GM21447 (cell line): ENCODE results near the gene POLR2C.
"Not testable (repeated sequence)": the region's sequence is repeated elsewhere in the genome, so short reads cannot be mapped to it uniquely, and the experiment has no call there.

Source experiments
- ATAC-seq: cut with Tn5 transposase; IDR thresholded peaks from one replicate; pipeline ENCODE4 v1.9.1; 2021; ENCODE audit not compliant: unreplicated experiment

POLR2C gene

GRCh38 chr16:57478396-57479204 is 16.1 kb downstream of the POLR2C start:
- ATAC-seq: no peak

- no peak for ATAC-seq
Observed at GRCh38 chr16:57479205-57479975, 16.9 kb downstream of the POLR2C start.

GRCh38 chr16:57479976-57480753 is 17.7 kb downstream of the POLR2C start:
- no peak for ATAC-seq

GRCh38 chr16:57480754-57481230 is 18.3 kb downstream of the POLR2C start:
- ATAC-seq: no peak

GRCh38 chr16:57481421-57481820 is 18.9 kb downstream of the POLR2C start:
- no peak for ATAC-seq

GRCh38 chr16:57482845-57483545 is 20.5 kb downstream of the POLR2C start:
- no peak for ATAC-seq

GRCh38 chr16:57483725-57484514 is 21.4 kb downstream of the POLR2C start:
- ATAC-seq: no peak

- ATAC-seq: no peak
Observed at GRCh38 chr16:57484515-57485005, 22.1 kb downstream of the POLR2C start.

- ATAC-seq: no peak
Observed at GRCh38 chr16:57485091-57485915, 22.8 kb downstream of the POLR2C start.

- ATAC-seq: peak; percentile 83
Observed at GRCh38 chr16:57485916-57486857, 23.7 kb downstream of the POLR2C start, which contains the start of gene DOK4. Gene DOK4 (minus strand): TSS chr16:57486493. CDS start chr16:57479507, 6,986 bp downstream.

GRCh38 chr16:57486858-57487834 is 24.7 kb downstream of the POLR2C start:
- no peak for ATAC-seq

GRCh38 chr16:57489229-57489628 is 26.8 kb downstream of the POLR2C start:
- ATAC-seq: no peak

- no peak for ATAC-seq
Observed at GRCh38 chr16:57493767-57494166, 31.3 kb downstream of the POLR2C start.

GRCh38 chr16:57497121-57497520 is 34.6 kb downstream of the POLR2C start:
- no peak for ATAC-seq

GRCh38 chr16:57498031-57498430 is 35.6 kb downstream of the POLR2C start:
- no peak for ATAC-seq

- ATAC-seq: not testable (repeated sequence)
Observed at GRCh38 chr16:57499941-57500340, 37.5 kb downstream of the POLR2C start.
